HepG2 (cell line): Measurements from ENCODE around the gene MACROD2. TPM values are rescaled to one million over a fixed set of nuclear protein-coding genes. Genes with fewer than 3 reads are reported as not detected.
A peak's percentile ranks its signal among the peaks of the same experiment; 100 is the strongest.

ENCODE experiments used
- ATAC-seq: fragments of 200-7000 bp; cut with Tn5 transposase; 3 replicates; pipeline ENCODE4 v1.9.1; 2020; ENCODE audit warnings: mild to moderate bottlenecking, moderate library complexity
- BruUV-seq: library from RNA; stranded (reverse); fragments of 400-500 nt; replicated peaks from 2 replicates; lab custom pipeline; 2021; lab: Mats Ljungman, UMichigan
- CTCF ChIA-PET: fragments of 300-600 bp; formaldehyde crosslinking; extraction: SDS; loops from one replicate; lab custom pipeline; 2021; ENCODE audit warnings: low total read pairs, inconsistent platforms, low intra/inter-chr PET ratio; lab: Yijun Ruan, JAX
- POLR2A ChIA-PET: fragments of 350-600 bp; sonication (Branson Sonifier 250); formaldehyde crosslinking; loops from one replicate; lab custom pipeline; 2020; ENCODE audit warnings: antibody characterized with exemption, inconsistent platforms; lab: Yijun Ruan, JAX
- DNase-seq: peaks from one replicate; pipeline ENCODE4 v3.0.0-alpha.2; 2015; ENCODE audit warnings: low spot score
- FAIRE-seq: peaks from 3 replicates; lab custom pipeline; 2011; peaks lifted over from hg19 to GRCh38; lab: Jason Lieb, UNC
- H2AFZ ChIP-seq: one replicate; pipeline ENCODE4 v1.6.1; 2011; ENCODE audit warnings: low read length, inconsistent platforms
- H3K27ac ChIP-seq: fragments of 300-600 bp; 3 replicates; pipeline ENCODE4 v1.8.0; 2011; ENCODE audit warnings: mixed run types, mild to moderate bottlenecking, mixed read lengths, low read length, inconsistent platforms; ENCODE audit not compliant: insufficient read depth; ENCODE audit errors: extremely low read length
- H3K27me3 ChIP-seq, 2 experiments: fragments of 200-600 bp in 1 of 2; 2 replicates in 1 of 2; 3 replicates in 1 of 2; pipeline versions ENCODE4 v1.6.0 to v1.8.0; 2011; ENCODE audit warnings: low read length in 2 of 2, mild to moderate bottlenecking in 2 of 2, moderate library complexity in 2 of 2, inconsistent platforms in 1 of 2; ENCODE audit not compliant: insufficient read depth in 2 of 2, control insufficient read depth in 1 of 2
- H3K36me3 ChIP-seq, 2 experiments: fragments of 200-600 bp in 1 of 2; replicated peaks in 1 of 2; 2 replicates in 1 of 2; 3 replicates in 1 of 2; pipeline versions ENCODE4 v1.5.1 to v1.8.0; 2011; ENCODE audit warnings: low read length in 2 of 2, inconsistent platforms in 1 of 2; ENCODE audit not compliant: insufficient read depth in 2 of 2, control insufficient read depth in 1 of 2
- H3K4me1 ChIP-seq: 2 replicates; pipeline ENCODE4 v1.5.1; 2012; ENCODE audit warnings: low read length, inconsistent platforms; ENCODE audit not compliant: insufficient read depth
- H3K4me2 ChIP-seq: 2 replicates; pipeline ENCODE4 v1.6.0; 2011; ENCODE audit warnings: low read depth, low read length, inconsistent platforms
- H3K4me3 ChIP-seq, 3 experiments: fragments of 200-600 bp in 1 of 3; sonication (generic), shearing (Covaris generic) in 1 of 3; replicated peaks in 1 of 3; 2 replicates each; pipeline ENCODE4 v1.5.1; 2011 to 2016; ENCODE audit warnings: low read length in 3 of 3, inconsistent platforms in 2 of 3, low read depth in 2 of 3, mild to moderate bottlenecking in 2 of 3, control low read depth in 1 of 3, mixed read lengths in 1 of 3; ENCODE audit not compliant: insufficient read depth in 1 of 3
- H3K79me2 ChIP-seq: one replicate; pipeline ENCODE4 v1.6.1; 2011; ENCODE audit warnings: low read length, inconsistent platforms; ENCODE audit not compliant: insufficient read depth
- H3K9ac ChIP-seq: 2 replicates; pipeline ENCODE4 v1.6.0; 2011; ENCODE audit warnings: mild to moderate bottlenecking, low read depth, low read length, inconsistent platforms; ENCODE audit not compliant: insufficient read depth
- H3K9me3 ChIP-seq: 2 replicates; pipeline ENCODE4 v1.5.1; 2012; ENCODE audit warnings: mild to moderate bottlenecking, low read length
- H4K20me1 ChIP-seq: 2 replicates; pipeline ENCODE4 v1.6.0; 2011; ENCODE audit warnings: inconsistent platforms, mild to moderate bottlenecking, low read length, moderate library complexity; ENCODE audit not compliant: insufficient read depth
- ETV5 ChIP-seq: IDR thresholded peaks from 2 replicates; pipeline ENCODE4 v1.6.1; 2018; ENCODE audit warnings: missing biosample characterization, missing genetic modification reagents, inconsistent platforms, borderline replicate concordance
- FOSL2 ChIP-seq: sonication (generic); formaldehyde crosslinking; IDR thresholded peaks from 2 replicates; pipeline ENCODE4 v1.4.0; 2020; ENCODE audit warnings: missing genetic modification reagents
- GLI4 ChIP-seq: sonication (generic); formaldehyde crosslinking; IDR thresholded peaks from 2 replicates; pipeline ENCODE4 v1.5.1; 2020; ENCODE audit warnings: missing genetic modification reagents, mild to moderate bottlenecking, moderate library complexity, borderline replicate concordance
- GTF2F1 ChIP-seq: fragments of 150-350 bp; IDR thresholded peaks from 2 replicates; pipeline ENCODE4 v1.6.1; 2014; ENCODE audit warnings: low read length
- HMG20A ChIP-seq: IDR thresholded peaks from 2 replicates; pipeline ENCODE4 v1.6.1; 2016; ENCODE audit warnings: borderline replicate concordance
- HNRNPK ChIP-seq: fragments of 200-400 bp; formaldehyde crosslinking; IDR thresholded peaks from 2 replicates; pipeline ENCODE4 v1.6.1; 2018; ENCODE audit warnings: low read length, low read depth, moderate library complexity, mild to moderate bottlenecking; ENCODE audit not compliant: poor library complexity, severe bottlenecking
- LCORL ChIP-seq, 2 experiments: fragments of 450-650 bp in 1 of 2; sonication (generic) in 1 of 2; formaldehyde crosslinking in 1 of 2; IDR thresholded peaks; 2 replicates each; pipeline versions ENCODE4 v1.5.0 to v1.6.1; 2017 to 2020; ENCODE audit warnings: antibody characterized with exemption in 1 of 2, missing genetic modification reagents in 1 of 2
- MTF1 ChIP-seq: sonication (generic); formaldehyde crosslinking; IDR thresholded peaks from 2 replicates; pipeline ENCODE4 v1.5.0; 2020; ENCODE audit warnings: missing genetic modification reagents
- RARA ChIP-seq: IDR thresholded peaks from 2 replicates; pipeline ENCODE4 v1.6.1; 2016; ENCODE audit warnings: missing genetic modification reagents, missing compliant biosample characterization
- RXRB ChIP-seq: IDR thresholded peaks from 2 replicates; pipeline ENCODE4 v1.6.1; 2016; ENCODE audit warnings: borderline replicate concordance, missing genetic modification reagents, missing compliant biosample characterization
- SOX13 ChIP-seq, 3 experiments: fragments of 450-650 bp in 1 of 3; sonication (generic) in 1 of 3; formaldehyde crosslinking in 1 of 3; IDR thresholded peaks in 2 of 3; conservative IDR thresholded peaks in 1 of 3; 2 replicates each; pipeline versions ENCODE4 v1.5.0 to v1.6.1; 2016 to 2020; ENCODE audit warnings: antibody characterized with exemption in 1 of 3, mild to moderate bottlenecking in 1 of 3, missing compliant biosample characterization in 1 of 3, missing genetic modification reagents in 1 of 3, moderate library complexity in 1 of 3
- SYNCRIP ChIP-seq: fragments of 200-400 bp; formaldehyde crosslinking; IDR thresholded peaks from 2 replicates; pipeline ENCODE4 v1.6.1; 2018; ENCODE audit warnings: mild to moderate bottlenecking, low read depth, low read length; ENCODE audit not compliant: insufficient read depth
- ZNF331 ChIP-seq: sonication (generic); formaldehyde crosslinking; IDR thresholded peaks from 2 replicates; pipeline ENCODE4 v1.4.0; 2020; ENCODE audit warnings: missing genetic modification reagents
- ZNF430 ChIP-seq: sonication (generic); formaldehyde crosslinking; IDR thresholded peaks from 2 replicates; pipeline ENCODE4 v1.9.0; 2021; ENCODE audit warnings: mild to moderate bottlenecking, missing genetic modification reagents
- ZNF850 ChIP-seq: sonication (generic); formaldehyde crosslinking; conservative IDR thresholded peaks from 2 replicates; pipeline ENCODE4 v1.9.0; 2021; ENCODE audit warnings: mild to moderate bottlenecking, missing genetic modification reagents
- WGBS: methylation state at CpG from one replicate; pipeline ENCODE4 v1.1.6; 2017; ENCODE audit warnings: low lambda C conversion rate; 5-methylcytosine and 5-hydroxymethylcytosine counted together
- in situ Hi-C: cut with HindIII; loops from 2 replicates; pipeline ENCODE4 v1.10.0; 2017; ENCODE audit warnings: low pct_unique_long_range_greater_than_20kb; ENCODE audit not compliant: extremely low pct_ligation_motif_present
- intact Hi-C: fragments of 100-400 bp; cut with micrococcal nuclease; formaldehyde crosslinking; loops from one replicate; pipeline ENCODE4 v1.10.0; 2022; ENCODE audit not compliant: unreplicated experiment
- polyA plus RNA-seq, 8 experiments: library from polyadenylated mRNA; depleted of rRNA in 3 of 8; stranded (reverse) in 7 of 8; unstranded in 1 of 8; fragments of >200 nt; fragmentation: Illumina TruSeq in 4 of 8; extraction: Trizol in 4 of 8; gene quantifications; 2 replicates each; pipeline versions ENCODE4 v1.2.1 to v1.2.3, GENCODE V29; 2011 to 2016; ENCODE audit warnings: low read depth in 4 of 8, missing spikeins in 1 of 8, mixed read lengths in 1 of 8; ENCODE audit not compliant: insufficient read depth in 1 of 8
- total RNA-seq, 5 experiments: library from RNA; depleted of rRNA; stranded (reverse); fragments of >200 nt; fragmentation: Illumina TruSeq; extraction: Trizol; gene quantifications; 2 replicates each; pipeline ENCODE4 v1.2.3, GENCODE V29; 2016; ENCODE audit warnings: low read depth in 1 of 5
- TF ChIP-seq, protein P1 (sequence below): sonication (generic); formaldehyde crosslinking; IDR thresholded peaks from 2 replicates; pipeline ENCODE4 v1.4.0; 2020; ENCODE audit warnings: missing genetic modification reagents, borderline replicate concordance
- TF ChIP-seq, protein P2 (sequence below): sonication (generic); formaldehyde crosslinking; IDR thresholded peaks from 2 replicates; pipeline ENCODE4 v1.5.0; 2020; ENCODE audit warnings: missing genetic modification reagents
- TF ChIP-seq, protein P3 (sequence below): sonication (generic); formaldehyde crosslinking; conservative IDR thresholded peaks from 2 replicates; pipeline ENCODE4 v1.4.0; 2020; ENCODE audit warnings: missing genetic modification reagents
- TF ChIP-seq, protein P4 (sequence below): sonication (generic); formaldehyde crosslinking; IDR thresholded peaks from 2 replicates; pipeline ENCODE4 v1.8.1; 2023; ENCODE audit warnings: mild to moderate bottlenecking, missing genetic modification reagents

Gene MACROD2
- total and polyA plus RNA-seq, 2 of the 13 experiments (the other 11 are each of a cell fraction or from before 2014, with no cell fraction given) = 0.13 to 0.51 TPM

DNA sequence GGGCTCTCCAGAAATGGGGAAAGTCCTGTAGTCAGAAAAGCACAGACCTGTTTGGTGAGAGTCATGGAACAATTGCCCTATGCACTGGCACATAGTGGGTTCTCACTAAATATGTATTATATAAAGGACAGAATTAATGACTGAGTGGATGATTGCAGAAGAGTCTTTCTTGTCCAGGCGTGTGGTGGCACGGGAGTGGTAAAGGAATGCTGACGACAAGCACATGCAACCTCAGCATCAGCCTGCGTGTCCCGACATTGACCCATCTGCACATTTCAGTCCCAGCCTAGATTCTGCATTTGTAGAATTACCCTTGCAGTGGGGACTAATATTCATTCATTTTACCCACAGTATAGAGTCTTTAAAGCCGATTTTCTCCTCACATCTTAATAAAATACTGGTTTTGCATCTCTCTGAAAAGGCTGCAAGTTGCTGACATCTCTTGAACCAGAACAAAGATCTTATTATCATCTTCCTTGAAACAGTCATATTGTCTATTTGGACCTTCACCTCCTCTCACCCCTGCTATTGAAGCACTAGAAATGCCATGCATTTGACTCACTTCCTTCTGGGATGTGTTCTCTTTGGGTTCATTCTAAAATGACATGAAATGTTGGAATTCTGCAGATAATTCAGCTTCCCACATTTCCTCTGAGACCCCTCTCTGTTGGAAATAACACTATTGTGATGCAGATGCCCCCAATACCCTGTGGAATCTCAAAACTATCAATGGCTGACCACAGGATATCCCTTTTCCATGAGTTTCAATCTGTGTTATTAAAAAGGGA lies 1225.7 kb downstream of the MACROD2 start:
- in situ Hi-C loops (no loop called here), intact Hi-C loops (no loop called here)
- Histone ChIP-seq H3K9me3 (0 out of 2 replicates have a peak, but pooled peaks cover 9% of the 10 kb centered on the region), H3K27ac (no peak overlapping the region), H3K4me3 (no peak overlapping the region), H3K9ac (no peak overlapping the region), H4K20me1 (no peaks in the 10 kb centered on the region), H3K79me2 (no peaks in the 10 kb centered on the region), H3K4me1 (peaks cover 9% of the 10 kb centered on the region; the same call in 1 of the 2 replicates), H3K36me3 (no peaks in the 10 kb centered on the region; a peak in 1 of 5 replicates), H3K27me3 (no peaks in the 10 kb centered on the region), H3K4me2 (no peak overlapping the region), H2AFZ (no peak overlapping the region)
- no TSS peak for BruUV-seq
- whole genome bisulfite sequencing = 57% methylated on average over 6 of the region's 6 CpGs
- DNase-seq (peak; percentile 18), ATAC-seq (no peak), FAIRE-seq (no peak)
- ChIA-PET CTCF (no interaction called here), POLR2A (no interaction called here)
- TF ChIP-seq, protein P1, sequence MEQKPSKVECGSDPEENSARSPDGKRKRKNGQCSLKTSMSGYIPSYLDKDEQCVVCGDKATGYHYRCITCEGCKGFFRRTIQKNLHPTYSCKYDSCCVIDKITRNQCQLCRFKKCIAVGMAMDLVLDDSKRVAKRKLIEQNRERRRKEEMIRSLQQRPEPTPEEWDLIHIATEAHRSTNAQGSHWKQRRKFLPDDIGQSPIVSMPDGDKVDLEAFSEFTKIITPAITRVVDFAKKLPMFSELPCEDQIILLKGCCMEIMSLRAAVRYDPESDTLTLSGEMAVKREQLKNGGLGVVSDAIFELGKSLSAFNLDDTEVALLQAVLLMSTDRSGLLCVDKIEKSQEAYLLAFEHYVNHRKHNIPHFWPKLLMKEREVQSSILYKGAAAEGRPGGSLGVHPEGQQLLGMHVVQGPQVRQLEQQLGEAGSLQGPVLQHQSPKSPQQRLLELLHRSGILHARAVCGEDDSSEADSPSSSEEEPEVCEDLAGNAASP (CRISPR knock-in tag) = peak; percentile 52; the same call in 1 of the 2 replicates
- TF ChIP-seq, protein P2, sequence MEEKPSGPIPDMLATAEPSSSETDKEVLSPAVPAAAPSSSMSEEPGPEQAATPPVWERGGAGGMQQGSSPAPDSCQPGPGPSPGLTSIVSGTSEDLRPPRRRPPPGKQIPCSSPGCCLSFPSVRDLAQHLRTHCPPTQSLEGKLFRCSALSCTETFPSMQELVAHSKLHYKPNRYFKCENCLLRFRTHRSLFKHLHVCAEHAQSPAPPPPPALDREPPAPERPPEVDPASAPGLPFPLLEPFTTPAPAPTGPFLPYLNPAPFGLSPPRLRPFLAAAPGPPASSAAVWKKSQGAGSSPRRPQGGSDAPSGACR = no peak
- TF ChIP-seq HMG20A (CRISPR knock-in tag) (peak; percentile 25; the same call in 1 of the 2 replicates), SYNCRIP (no peak), SOX13 (IDR thresholded peaks at IDR 0.05) (no peak), SOX13 (CRISPR knock-in tag; conservative IDR thresholded peaks at IDR 0.05 in 1 of 2, IDR thresholded peaks at IDR 0.05 in 1 of 2) (peak in 1 of 2 experiments; percentile 17; a peak in 1 of 4 replicates), ETV5 (CRISPR knock-in tag) (no peak; the same call in 1 of the 2 replicates), GTF2F1 (no peak), ZNF430 (CRISPR knock-in tag) (no peak), GLI4 (CRISPR knock-in tag) (no peak), LCORL (IDR thresholded peaks at IDR 0.05) (no peak), LCORL (CRISPR knock-in tag; IDR thresholded peaks at IDR 0.05) (no peak), RXRB (CRISPR knock-in tag) (peak; percentile 58; the same call in 1 of the 2 replicates), HNRNPK (no peak), ZNF331 (no peak), RARA (CRISPR knock-in tag) (peak; percentile 64), MTF1 (CRISPR knock-in tag) (no peak), ZNF850 (no peak), FOSL2 (CRISPR knock-in tag) (peak; percentile 46; the same call in 1 of the 2 replicates)
- TF ChIP-seq, protein P3, sequence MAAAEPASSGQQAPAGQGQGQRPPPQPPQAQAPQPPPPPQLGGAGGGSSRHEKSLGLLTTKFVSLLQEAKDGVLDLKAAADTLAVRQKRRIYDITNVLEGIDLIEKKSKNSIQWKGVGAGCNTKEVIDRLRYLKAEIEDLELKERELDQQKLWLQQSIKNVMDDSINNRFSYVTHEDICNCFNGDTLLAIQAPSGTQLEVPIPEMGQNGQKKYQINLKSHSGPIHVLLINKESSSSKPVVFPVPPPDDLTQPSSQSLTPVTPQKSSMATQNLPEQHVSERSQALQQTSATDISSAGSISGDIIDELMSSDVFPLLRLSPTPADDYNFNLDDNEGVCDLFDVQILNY (CRISPR knock-in tag) = no peak
- TF ChIP-seq, protein P4, sequence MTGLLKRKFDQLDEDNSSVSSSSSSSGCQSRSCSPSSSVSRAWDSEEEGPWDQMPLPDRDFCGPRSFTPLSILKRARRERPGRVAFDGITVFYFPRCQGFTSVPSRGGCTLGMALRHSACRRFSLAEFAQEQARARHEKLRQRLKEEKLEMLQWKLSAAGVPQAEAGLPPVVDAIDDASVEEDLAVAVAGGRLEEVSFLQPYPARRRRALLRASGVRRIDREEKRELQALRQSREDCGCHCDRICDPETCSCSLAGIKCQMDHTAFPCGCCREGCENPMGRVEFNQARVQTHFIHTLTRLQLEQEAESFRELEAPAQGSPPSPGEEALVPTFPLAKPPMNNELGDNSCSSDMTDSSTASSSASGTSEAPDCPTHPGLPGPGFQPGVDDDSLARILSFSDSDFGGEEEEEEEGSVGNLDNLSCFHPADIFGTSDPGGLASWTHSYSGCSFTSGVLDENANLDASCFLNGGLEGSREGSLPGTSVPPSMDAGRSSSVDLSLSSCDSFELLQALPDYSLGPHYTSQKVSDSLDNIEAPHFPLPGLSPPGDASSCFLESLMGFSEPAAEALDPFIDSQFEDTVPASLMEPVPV (CRISPR knock-in tag) = no peak
